Natural killer cell (primary cell): ENCODE data around the gene CCL22. TPM values are rescaled to one million over a fixed set of nuclear protein-coding genes. Genes with fewer than 3 reads are reported as not detected.

Source experiments
- ATAC-seq, 3 donors: fragments of 150-1000 bp in 2 of 3; fragments of 200-7000 bp in 1 of 3; cut with Tn5 transposase; 1 replicate in 1 of 3; 2 replicates in 2 of 3; pipeline ENCODE4 v1.10.0; 2021; ENCODE audit warnings: mild to moderate bottlenecking in 2 of 3, moderate library complexity in 2 of 3
- DNase-seq, 2 donors: peaks; one replicate each; pipeline versions ENCODE4 v3.0.0 to v3.0.0-alpha.2; 2013 to 2021; ENCODE audit warnings: mixed read lengths in 1 of 2
- H3K27ac ChIP-seq: one replicate; pipeline ENCODE4 v1.5.1; 2013; ENCODE audit warnings: mild to moderate bottlenecking, low read length
- H3K27me3 ChIP-seq: one replicate; pipeline ENCODE4 v1.6.1; 2013; ENCODE audit warnings: low read length; ENCODE audit not compliant: control insufficient read depth, insufficient read depth
- H3K36me3 ChIP-seq: one replicate; pipeline ENCODE4 v1.6.1; 2013; ENCODE audit warnings: low read length; ENCODE audit not compliant: control insufficient read depth, insufficient read depth
- H3K4me1 ChIP-seq: one replicate; pipeline ENCODE4 v1.6.1; 2013; ENCODE audit warnings: low read length; ENCODE audit not compliant: control insufficient read depth, insufficient read depth
- H3K4me3 ChIP-seq: one replicate; pipeline ENCODE4 v1.5.1; 2013; ENCODE audit warnings: low read length
- H3K9me3 ChIP-seq: one replicate; pipeline ENCODE4 v1.6.1; 2013; ENCODE audit warnings: low read length; ENCODE audit not compliant: control insufficient read depth, insufficient read depth
- H3K27ac Mint-ChIP-seq, 2 donors: one replicate each; pipeline ENCODE4 v1.8.0; 2022; ENCODE audit warnings: mild to moderate bottlenecking in 2 of 2, mixed read lengths in 2 of 2, moderate library complexity in 1 of 2
- H3K27me3 Mint-ChIP-seq, 2 donors: one replicate each; pipeline ENCODE4 v1.8.0; 2022; ENCODE audit warnings: low read depth in 2 of 2, mixed read lengths in 2 of 2
- H3K36me3 Mint-ChIP-seq: one replicate; pipeline ENCODE4 v1.8.0; 2022; ENCODE audit warnings: mixed read lengths
- H3K4me1 Mint-ChIP-seq, 2 donors: one replicate each; pipeline ENCODE4 v1.8.0; 2022; ENCODE audit warnings: mixed read lengths in 2 of 2
- H3K4me3 Mint-ChIP-seq: one replicate; pipeline ENCODE4 v1.8.0; 2022; ENCODE audit warnings: mild to moderate bottlenecking, moderate library complexity, mixed read lengths
- H3K9me3 Mint-ChIP-seq, 2 donors: one replicate each; pipeline ENCODE4 v1.8.0; 2022; ENCODE audit warnings: mixed read lengths in 2 of 2
- CTCF ChIP-seq: fragments of 200-600 bp; IDR thresholded peaks from one replicate; pipeline ENCODE4 v1.8.0; 2022; ENCODE audit warnings: antibody characterized with exemption
- WGBS: methylation state at CpG from one replicate; pipeline ENCODE4 v1.1.7; 2013; ENCODE audit warnings: missing lambda C conversion rate; ENCODE audit not compliant: insufficient coverage; 5-methylcytosine and 5-hydroxymethylcytosine counted together
- intact Hi-C: fragments of 100-400 bp; cut with micrococcal nuclease; formaldehyde crosslinking; loops from one replicate; pipeline ENCODE4 v1.14.2; 2022
- total RNA-seq, 4 donors: library from RNA; stranded (reverse); fragments of 120-200 nt in 1 of 4; gene quantifications; one replicate each; pipeline versions ENCODE4 v1.2.3 to v1.2.4, GENCODE V29; 2013 to 2022

Gene CCL22
- total RNA-seq, 3 donors from 2014 or later (not counting 1 experiment from before 2014, with no cell fraction given): 0.14 TPM; not detected in 2

- DNase-seq: peak in 1 of 2 donors; percentile 22
- H3K27ac Mint-ChIP-seq: no peak overlapping the region
Measured at GRCh38 chr16:57380671-57381462, 22.3 kb downstream of the CCL22 start.

GRCh38 chr16:57381791-57382534 is 23.4 kb downstream of the CCL22 start:
- Mint-ChIP-seq H3K27me3 (no peaks in the 10 kb centered on the region), H3K9me3 (no peaks in the 10 kb centered on the region), H3K36me3 (no peaks in the 10 kb centered on the region), H3K27ac (no peak overlapping the region), H3K4me3 (no peak overlapping the region), H3K4me1 (no peaks in the 10 kb centered on the region)
- Histone ChIP-seq H3K9me3 (no peaks in the 10 kb centered on the region), H3K4me3 (no peak overlapping the region), H3K36me3 (no peaks in the 10 kb centered on the region), H3K27ac (no peak overlapping the region), H3K27me3 (no peaks in the 10 kb centered on the region), H3K4me1 (peaks cover 11% of the 10 kb centered on the region)
- no peak for DNase-seq
- intact Hi-C loops: no loop called here
- ATAC-seq: no peak
- 93% methylated on average over 35 of the region's 35 CpGs for WGBS
- TF ChIP-seq CTCF: no peak

More at GRCh38 chr16:57380671-57381462, 22.3 kb downstream of the CCL22 start:
- Histone ChIP-seq H3K4me3 (no peak overlapping the region), H3K36me3 (no peaks in the 10 kb centered on the region), H3K27me3 (no peaks in the 10 kb centered on the region), H3K27ac (no peak overlapping the region), H3K9me3 (no peaks in the 10 kb centered on the region), H3K4me1 (peaks cover 11% of the 10 kb centered on the region)
- intact Hi-C loops: no loop called here
- ATAC-seq: no peak
- 24% methylated on average over 7 of the region's 8 CpGs for WGBS
- Mint-ChIP-seq H3K36me3 (no peaks in the 10 kb centered on the region), H3K4me1 (no peaks in the 10 kb centered on the region), H3K9me3 (no peaks in the 10 kb centered on the region), H3K4me3 (no peak overlapping the region), H3K27me3 (peaks cover 0 to 6% of the 10 kb centered on the region in 2 donors)
- TF ChIP-seq CTCF: no peak

GRCh38 chr16:57382535-57383275 is 24.1 kb downstream of the CCL22 start:
- Mint-ChIP-seq H3K4me1 (no peaks in the 10 kb centered on the region), H3K27me3 (no peaks in the 10 kb centered on the region), H3K9me3 (no peaks in the 10 kb centered on the region), H3K27ac (no peak overlapping the region), H3K36me3 (no peaks in the 10 kb centered on the region), H3K4me3 (no peak overlapping the region)
- intact Hi-C loops: no loop called here
- no peaks in the 10 kb centered on the region for H3K9me3 ChIP-seq
- DNase-seq (no peak), ATAC-seq (no peak)
- no peak for TF ChIP-seq CTCF
- H3K4me3 ChIP-seq: no peak overlapping the region
- 94% methylated on average over 15 of the region's 16 CpGs for WGBS
- no peaks in the 10 kb centered on the region for H3K36me3 ChIP-seq
- no peaks in the 10 kb centered on the region for H3K27me3 ChIP-seq
- H3K4me1 ChIP-seq: peaks cover 11% of the 10 kb centered on the region
- no peak overlapping the region for H3K27ac ChIP-seq
